Nucleus accumbens (tissue), 56 donors: Measurements from ENCODE around the gene TMEM87A.

Experiments used
- DNase-seq, 56 donors: peaks; one replicate each; lab custom pipeline; 2025; lab: John Stamatoyannopoulos, UW

TMEM87A gene

GRCh38 chr15:42210696-42211095 is 62.5 kb downstream of the TMEM87A start:
- no peak for DNase-seq

DNA sequence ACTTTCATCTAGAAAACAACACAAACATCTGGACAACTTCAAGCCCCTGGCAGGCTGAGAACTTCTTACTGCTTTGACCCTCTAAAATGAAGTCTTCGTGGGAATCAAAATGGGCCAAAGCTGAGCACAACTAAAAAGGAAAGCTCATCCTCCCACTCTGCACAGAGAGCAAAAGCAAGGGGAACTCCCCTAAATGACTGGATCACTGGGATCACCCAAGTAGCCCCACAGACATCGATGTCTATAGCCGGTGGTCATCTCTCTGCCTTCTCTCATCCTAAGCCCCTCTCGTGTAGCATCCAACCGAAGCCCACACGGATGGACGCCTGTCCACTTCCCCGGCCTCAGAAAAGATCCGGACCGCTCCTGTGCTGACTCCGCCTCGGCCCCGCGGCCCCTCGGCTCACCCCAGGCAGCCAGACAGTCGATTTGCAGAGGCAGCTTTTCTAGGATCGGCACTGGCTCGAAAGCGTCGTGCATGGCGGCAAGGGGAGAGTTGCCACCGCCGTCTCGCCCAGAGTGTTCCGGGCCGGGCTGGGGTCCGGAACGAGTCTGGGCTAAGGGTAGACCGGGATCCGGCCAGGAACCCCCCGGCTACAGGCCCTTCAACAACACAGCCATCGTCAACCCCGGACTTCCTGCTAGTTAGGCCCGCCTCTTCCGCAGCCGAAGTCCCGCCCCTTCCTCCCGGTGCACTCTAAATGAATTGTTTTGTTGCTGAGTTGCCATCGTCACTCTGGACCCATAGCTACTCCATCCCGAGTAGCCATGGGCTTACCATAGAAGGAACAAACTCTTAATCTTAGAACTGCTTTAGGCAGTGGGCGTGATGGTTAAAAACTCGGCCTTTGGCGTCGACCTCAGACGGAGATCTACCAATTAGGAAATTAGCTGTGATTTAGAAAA is 65.3 kb downstream of the TMEM87A start, which contains the start of gene VPS39:
Gene VPS39 (minus strand): TSS at position 631 of the 906 bp plus-strand sequence. CDS start 151 bp downstream, at position 480.
- peak; percentile 21 to 91 (median 80) for DNase-seq

GRCh38 chr15:42206406-42206805 is 66.8 kb downstream of the TMEM87A start:
- DNase-seq: no peak

DNA sequence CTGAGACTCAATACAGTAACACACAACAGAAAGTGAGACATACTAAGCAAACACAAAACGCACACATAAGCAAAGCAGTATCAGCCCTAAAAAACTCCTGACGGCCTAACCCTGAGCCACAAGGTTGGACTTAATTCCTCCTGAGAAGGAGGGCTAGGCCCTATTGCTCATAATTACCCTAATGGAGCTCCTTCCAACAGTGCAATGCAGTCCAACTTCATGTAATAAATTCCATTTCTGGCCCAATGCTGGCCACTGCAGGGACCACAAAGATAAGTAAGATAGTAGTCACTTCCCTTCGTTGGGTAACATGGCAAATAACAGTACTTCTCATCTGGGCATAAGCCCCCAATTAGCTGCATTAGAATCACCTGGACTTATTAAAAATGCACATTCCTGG is 69.3 kb downstream of the TMEM87A start:
- no peak for DNase-seq

DNA sequence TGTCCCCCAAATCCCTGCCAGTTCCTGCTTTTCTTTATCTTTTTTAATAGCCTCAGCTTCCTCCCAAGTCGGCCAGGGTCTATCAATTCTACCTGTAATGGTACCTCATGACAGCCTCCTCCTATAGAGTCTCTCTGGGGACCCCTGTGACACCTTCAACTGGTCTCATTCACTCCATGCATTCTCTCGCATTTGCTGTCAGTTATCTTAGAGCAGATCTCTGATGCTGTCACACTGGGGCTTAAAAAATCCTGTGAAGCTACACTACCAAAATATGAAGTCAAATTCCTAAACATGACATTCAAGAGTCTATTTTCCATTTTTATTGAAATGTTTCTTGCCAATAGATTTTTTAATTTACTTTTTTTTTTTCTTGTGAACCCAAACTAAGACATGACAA is 70.6 kb downstream of the TMEM87A start:
- no peak for DNase-seq

DNA sequence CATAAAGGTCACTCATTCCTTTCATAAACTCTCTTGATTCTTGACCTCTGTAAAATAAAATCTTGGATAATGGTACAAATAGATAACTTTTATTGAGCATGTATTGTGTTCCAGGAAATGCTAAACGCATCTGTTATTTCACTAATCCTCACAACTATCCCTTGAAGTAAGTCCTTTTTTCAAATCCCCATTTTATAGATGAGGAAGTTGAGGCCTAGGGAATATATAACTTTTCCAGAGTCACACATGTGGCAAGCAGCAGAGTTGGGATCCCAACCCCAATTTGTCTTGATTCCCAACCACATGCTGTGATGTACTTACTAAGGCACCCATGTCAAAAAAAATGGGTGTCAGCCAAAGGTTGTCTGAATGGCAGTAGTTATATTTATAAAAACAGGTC is 71.4 kb downstream of the TMEM87A start:
- no peak for DNase-seq

- DNase-seq: no peak
Observed at GRCh38 chr15:42199126-42199525, 74.1 kb downstream of the TMEM87A start.

- no peak for DNase-seq
Observed at GRCh38 chr15:42198516-42198915, 74.7 kb downstream of the TMEM87A start.

DNA sequence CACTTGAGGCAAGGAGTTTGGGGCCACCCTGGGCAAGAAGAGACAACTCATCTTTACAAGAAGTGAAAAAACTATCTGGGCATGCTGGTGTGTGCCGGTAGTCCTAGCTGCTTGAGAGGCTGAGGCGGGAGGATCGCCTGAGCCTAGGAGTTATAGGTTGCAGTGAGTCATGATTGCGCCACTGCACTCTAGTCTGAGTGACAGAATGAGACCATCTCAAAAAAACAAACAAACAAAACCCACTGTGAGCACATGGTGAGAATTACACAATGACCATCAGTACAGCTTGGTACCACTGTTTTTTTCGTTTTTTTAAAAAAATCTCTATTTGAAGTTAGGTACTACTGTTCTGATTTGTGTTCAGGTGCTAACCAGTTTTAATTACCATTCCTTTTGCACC is 78.7 kb downstream of the TMEM87A start:
- peak in 1 of 56 donors; percentile 11 for DNase-seq

DNA sequence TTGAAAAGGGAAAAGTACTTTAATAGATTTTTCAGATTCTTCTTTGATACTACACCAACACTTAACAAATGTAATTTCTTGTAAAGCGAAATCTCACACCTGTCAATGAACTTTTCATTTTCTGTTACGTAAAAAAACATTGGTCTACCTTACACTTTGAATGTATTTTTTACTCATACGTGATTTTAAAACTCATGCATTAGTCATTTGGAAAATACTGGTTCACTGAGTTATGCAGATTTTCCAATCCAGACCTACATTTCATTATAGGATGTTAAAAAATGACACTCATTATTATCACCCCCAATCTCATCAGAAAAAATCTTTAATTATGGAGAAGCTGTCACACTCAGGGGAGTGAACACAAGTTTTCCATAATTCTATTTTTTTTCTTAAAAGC is 79.8 kb downstream of the TMEM87A start:
- no peak for DNase-seq

GRCh38 chr15:42191610-42192346 is 81.5 kb downstream of the TMEM87A start:
- no peak for DNase-seq

- DNase-seq: no peak
Observed at GRCh38 chr15:42190370-42190769, 82.9 kb downstream of the TMEM87A start.

DNA sequence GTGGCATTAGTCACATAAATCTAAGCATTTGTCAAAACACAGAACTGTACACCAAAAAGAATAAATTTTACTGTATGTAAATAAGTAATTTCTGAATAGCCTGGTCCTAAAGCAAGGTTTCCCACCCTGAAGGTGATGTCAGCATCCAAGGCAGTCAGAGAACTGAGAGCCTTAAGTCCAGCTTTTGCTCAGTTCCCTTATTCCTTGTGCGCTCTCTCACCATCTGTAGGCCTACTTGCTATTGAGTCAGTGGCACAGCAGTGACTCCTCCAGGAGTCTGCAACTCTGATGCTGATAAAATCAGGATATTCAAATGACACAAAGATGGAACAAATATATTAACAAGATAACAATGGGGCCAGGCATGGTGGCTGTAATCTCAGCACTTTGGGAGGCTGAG is 87.4 kb downstream of the TMEM87A start:
- no peak for DNase-seq

- no peak for DNase-seq
Observed at GRCh38 chr15:42184736-42185135, 88.5 kb downstream of the TMEM87A start.

DNA sequence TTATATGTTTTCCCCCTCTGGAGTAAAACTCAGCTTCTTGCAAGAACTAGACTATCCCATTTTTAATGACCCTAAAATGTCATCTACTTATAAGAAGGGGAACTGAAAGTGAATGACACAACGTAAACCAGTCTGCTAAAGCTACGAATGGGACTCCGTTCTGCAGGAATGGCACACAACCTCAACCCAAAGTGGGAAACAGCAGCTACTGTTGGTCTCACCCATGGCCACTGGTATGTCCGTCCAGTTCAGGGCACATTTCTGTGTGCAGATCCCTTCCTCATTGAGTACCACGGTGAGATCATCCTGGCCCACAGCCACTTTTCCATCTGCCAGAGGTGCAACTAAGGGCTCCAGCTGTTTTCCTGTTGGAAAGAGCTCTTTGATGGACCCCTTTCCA is 88.9 kb downstream of the TMEM87A start:
- DNase-seq: peak in 1 of 56 donors; percentile 10

GRCh38 chr15:42182961-42183360 is 90.3 kb downstream of the TMEM87A start:
- DNase-seq: peak in 1 of 56 donors; percentile 15

GRCh38 chr15:42182328-42182886 is 90.8 kb downstream of the TMEM87A start:
- DNase-seq: no peak

DNA sequence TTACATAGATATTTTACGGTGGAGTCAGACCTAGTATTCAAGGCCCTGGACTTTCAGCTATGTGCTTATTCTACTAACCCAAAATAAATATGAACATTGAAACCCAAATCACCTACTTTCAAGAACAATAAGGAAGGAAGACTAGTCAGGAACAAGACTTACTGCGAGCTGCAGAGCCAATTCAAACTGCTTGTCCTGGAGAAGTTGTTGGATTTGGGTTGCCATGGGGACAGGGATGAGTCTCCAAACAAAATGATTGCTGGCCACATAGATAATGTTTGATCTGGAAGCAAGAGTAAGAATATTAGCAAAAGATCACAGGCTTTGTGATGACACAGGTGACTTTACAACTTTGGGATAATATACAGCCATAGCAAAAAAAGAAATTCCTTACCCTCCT is 95.2 kb downstream of the TMEM87A start:
- DNase-seq: no peak

- DNase-seq: no peak
Observed at GRCh38 chr15:42175671-42176070, 97.6 kb downstream of the TMEM87A start.

- DNase-seq: no peak
Observed at GRCh38 chr15:42172475-42172874, 100.8 kb downstream of the TMEM87A start.

- no peak for DNase-seq
Observed at GRCh38 chr15:42171795-42172194, 101.4 kb downstream of the TMEM87A start.
